Liver (tissue), 3 donors: ENCODE measurements around the gene NYNRIN.

Source experiments
- EGR1 ChIP-seq, 2 donors: IDR thresholded peaks; 2 replicates each; pipeline ENCODE4 v1.6.1; 2016 to 2018; ENCODE audit warnings: antibody characterized with exemption in 2 of 2, low read depth in 2 of 2
- GABPA ChIP-seq, 2 donors: IDR thresholded peaks in 1 of 2; conservative IDR thresholded peaks in 1 of 2; 2 replicates each; pipeline ENCODE4 v1.6.1; 2016; ENCODE audit warnings: antibody characterized with exemption in 2 of 2, mild to moderate bottlenecking in 1 of 2, moderate library complexity in 1 of 2
- HNF4G ChIP-seq: IDR thresholded peaks from 2 replicates; pipeline ENCODE4 v1.6.1; 2016; ENCODE audit warnings: antibody characterized with exemption
- JUND ChIP-seq, 2 donors: IDR thresholded peaks; 2 replicates each; pipeline ENCODE4 v1.6.1; 2016; ENCODE audit warnings: antibody characterized with exemption in 2 of 2
- RAD21 ChIP-seq, 2 donors: IDR thresholded peaks; 2 replicates each; pipeline ENCODE4 v1.6.1; 2016; ENCODE audit warnings: antibody characterized with exemption in 2 of 2, mild to moderate bottlenecking in 2 of 2
- RXRA ChIP-seq, 2 donors: IDR thresholded peaks; 2 replicates each; pipeline ENCODE4 v1.6.1; 2017 to 2018; ENCODE audit warnings: antibody characterized with exemption in 2 of 2, mild to moderate bottlenecking in 1 of 2
- SP1 ChIP-seq: IDR thresholded peaks from 2 replicates; pipeline ENCODE4 v1.6.1; 2018; ENCODE audit warnings: antibody characterized with exemption, mild to moderate bottlenecking
- TAF1 ChIP-seq: conservative IDR thresholded peaks from 2 replicates; pipeline ENCODE4 v1.6.1; 2016; ENCODE audit warnings: antibody characterized with exemption, mild to moderate bottlenecking
- YY1 ChIP-seq: IDR thresholded peaks from 2 replicates; pipeline ENCODE4 v1.6.1; 2016; ENCODE audit warnings: antibody characterized with exemption, mild to moderate bottlenecking
- TF ChIP-seq, protein P1 (sequence below): fragments of 150-350 bp; IDR thresholded peaks from 2 replicates; pipeline ENCODE4 v1.5.1; 2017; ENCODE audit warnings: improper control_type of control experiment, low read depth, low read length; ENCODE audit not compliant: missing input control
- TF ChIP-seq, protein P2 (sequence below): IDR thresholded peaks from 2 replicates; pipeline ENCODE4 v1.6.1; 2016; ENCODE audit warnings: antibody characterized with exemption
- TF ChIP-seq, protein P3 (sequence below): IDR thresholded peaks from 2 replicates; pipeline ENCODE4 v1.6.1; 2016; ENCODE audit warnings: antibody characterized with exemption, mild to moderate bottlenecking
- TF ChIP-seq, protein P4 (sequence below): IDR thresholded peaks from 2 replicates; pipeline ENCODE4 v1.6.1; 2016; ENCODE audit warnings: antibody characterized with exemption
- donor health status: healthy.
- donor health status: healthy.

DNA sequence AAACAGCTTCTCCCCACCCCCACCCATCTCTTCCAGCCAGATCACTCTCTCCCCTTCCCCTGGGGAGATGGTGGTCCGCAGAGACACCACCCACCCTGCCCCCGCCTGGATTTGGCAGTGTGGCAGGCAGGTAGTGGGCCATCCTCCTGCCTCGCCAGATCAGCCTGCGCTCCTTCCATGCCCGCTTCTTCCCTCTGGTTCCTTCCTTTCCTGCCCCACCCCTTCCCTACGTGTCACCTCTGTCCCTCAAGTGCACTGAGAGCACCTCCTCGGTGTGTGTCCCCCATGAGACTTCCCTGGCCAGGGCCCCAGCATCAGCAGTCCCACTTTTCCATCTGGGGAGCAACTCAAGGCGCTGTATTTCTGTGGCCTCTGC, 632 bp downstream of the NYNRIN start:
- TF ChIP-seq TAF1 (no peak), RAD21 (IDR thresholded peaks at IDR 0.05) (no peak), GABPA (IDR thresholded peaks at IDR 0.05 in 1 of 2, conservative IDR thresholded peaks at IDR 0.05 in 1 of 2) (no peak), SP1 (no peak), EGR1 (IDR thresholded peaks at IDR 0.05; ENCODE audit: low read depth in 2 of 2) (no peak), HNF4G (no peak), RXRA (IDR thresholded peaks at IDR 0.05) (no peak), YY1 (no peak), JUND (IDR thresholded peaks at IDR 0.05) (no peak)
- TF ChIP-seq, protein P1, sequence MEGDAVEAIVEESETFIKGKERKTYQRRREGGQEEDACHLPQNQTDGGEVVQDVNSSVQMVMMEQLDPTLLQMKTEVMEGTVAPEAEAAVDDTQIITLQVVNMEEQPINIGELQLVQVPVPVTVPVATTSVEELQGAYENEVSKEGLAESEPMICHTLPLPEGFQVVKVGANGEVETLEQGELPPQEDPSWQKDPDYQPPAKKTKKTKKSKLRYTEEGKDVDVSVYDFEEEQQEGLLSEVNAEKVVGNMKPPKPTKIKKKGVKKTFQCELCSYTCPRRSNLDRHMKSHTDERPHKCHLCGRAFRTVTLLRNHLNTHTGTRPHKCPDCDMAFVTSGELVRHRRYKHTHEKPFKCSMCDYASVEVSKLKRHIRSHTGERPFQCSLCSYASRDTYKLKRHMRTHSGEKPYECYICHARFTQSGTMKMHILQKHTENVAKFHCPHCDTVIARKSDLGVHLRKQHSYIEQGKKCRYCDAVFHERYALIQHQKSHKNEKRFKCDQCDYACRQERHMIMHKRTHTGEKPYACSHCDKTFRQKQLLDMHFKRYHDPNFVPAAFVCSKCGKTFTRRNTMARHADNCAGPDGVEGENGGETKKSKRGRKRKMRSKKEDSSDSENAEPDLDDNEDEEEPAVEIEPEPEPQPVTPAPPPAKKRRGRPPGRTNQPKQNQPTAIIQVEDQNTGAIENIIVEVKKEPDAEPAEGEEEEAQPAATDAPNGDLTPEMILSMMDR = no peak
- TF ChIP-seq, protein P2, sequence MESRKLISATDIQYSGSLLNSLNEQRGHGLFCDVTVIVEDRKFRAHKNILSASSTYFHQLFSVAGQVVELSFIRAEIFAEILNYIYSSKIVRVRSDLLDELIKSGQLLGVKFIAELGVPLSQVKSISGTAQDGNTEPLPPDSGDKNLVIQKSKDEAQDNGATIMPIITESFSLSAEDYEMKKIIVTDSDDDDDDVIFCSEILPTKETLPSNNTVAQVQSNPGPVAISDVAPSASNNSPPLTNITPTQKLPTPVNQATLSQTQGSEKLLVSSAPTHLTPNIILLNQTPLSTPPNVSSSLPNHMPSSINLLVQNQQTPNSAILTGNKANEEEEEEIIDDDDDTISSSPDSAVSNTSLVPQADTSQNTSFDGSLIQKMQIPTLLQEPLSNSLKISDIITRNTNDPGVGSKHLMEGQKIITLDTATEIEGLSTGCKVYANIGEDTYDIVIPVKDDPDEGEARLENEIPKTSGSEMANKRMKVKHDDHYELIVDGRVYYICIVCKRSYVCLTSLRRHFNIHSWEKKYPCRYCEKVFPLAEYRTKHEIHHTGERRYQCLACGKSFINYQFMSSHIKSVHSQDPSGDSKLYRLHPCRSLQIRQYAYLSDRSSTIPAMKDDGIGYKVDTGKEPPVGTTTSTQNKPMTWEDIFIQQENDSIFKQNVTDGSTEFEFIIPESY = no peak
- TF ChIP-seq, protein P3, sequence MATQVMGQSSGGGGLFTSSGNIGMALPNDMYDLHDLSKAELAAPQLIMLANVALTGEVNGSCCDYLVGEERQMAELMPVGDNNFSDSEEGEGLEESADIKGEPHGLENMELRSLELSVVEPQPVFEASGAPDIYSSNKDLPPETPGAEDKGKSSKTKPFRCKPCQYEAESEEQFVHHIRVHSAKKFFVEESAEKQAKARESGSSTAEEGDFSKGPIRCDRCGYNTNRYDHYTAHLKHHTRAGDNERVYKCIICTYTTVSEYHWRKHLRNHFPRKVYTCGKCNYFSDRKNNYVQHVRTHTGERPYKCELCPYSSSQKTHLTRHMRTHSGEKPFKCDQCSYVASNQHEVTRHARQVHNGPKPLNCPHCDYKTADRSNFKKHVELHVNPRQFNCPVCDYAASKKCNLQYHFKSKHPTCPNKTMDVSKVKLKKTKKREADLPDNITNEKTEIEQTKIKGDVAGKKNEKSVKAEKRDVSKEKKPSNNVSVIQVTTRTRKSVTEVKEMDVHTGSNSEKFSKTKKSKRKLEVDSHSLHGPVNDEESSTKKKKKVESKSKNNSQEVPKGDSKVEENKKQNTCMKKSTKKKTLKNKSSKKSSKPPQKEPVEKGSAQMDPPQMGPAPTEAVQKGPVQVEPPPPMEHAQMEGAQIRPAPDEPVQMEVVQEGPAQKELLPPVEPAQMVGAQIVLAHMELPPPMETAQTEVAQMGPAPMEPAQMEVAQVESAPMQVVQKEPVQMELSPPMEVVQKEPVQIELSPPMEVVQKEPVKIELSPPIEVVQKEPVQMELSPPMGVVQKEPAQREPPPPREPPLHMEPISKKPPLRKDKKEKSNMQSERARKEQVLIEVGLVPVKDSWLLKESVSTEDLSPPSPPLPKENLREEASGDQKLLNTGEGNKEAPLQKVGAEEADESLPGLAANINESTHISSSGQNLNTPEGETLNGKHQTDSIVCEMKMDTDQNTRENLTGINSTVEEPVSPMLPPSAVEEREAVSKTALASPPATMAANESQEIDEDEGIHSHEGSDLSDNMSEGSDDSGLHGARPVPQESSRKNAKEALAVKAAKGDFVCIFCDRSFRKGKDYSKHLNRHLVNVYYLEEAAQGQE = no peak
- TF ChIP-seq, protein P4, sequence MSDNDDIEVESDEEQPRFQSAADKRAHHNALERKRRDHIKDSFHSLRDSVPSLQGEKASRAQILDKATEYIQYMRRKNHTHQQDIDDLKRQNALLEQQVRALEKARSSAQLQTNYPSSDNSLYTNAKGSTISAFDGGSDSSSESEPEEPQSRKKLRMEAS = no peak
